NT2/D1 (cell line): Measurements from ENCODE around the gene ENTREP3.

Source experiments
- SUZ12 ChIP-seq: IDR thresholded peaks from 2 replicates; pipeline ENCODE4 v1.6.1; 2011; ENCODE audit not compliant: insufficient read length, insufficient read depth; ENCODE audit errors: extremely low read depth
- ZNF274 ChIP-seq: IDR thresholded peaks from 2 replicates; pipeline ENCODE4 v1.6.1; 2011; ENCODE audit warnings: mild to moderate bottlenecking, low read depth, low read length

GRCh38 chr1:155285631-155286044, 30.4 kb upstream of the ENTREP3 start:
- TF ChIP-seq ZNF274 (no peak), SUZ12 (no peak)
